H9 (cell line): ENCODE measurements around the gene PCDHGC5. TPM values are rescaled to one million over a fixed set of nuclear protein-coding genes. Genes with fewer than 3 reads are reported as not detected.
A peak's percentile ranks its signal among the peaks of the same experiment; 100 is the strongest.

Experiments used
- DNase-seq: peaks from one replicate; pipeline ENCODE4 v3.0.0-alpha.2; 2017
- H2AFZ ChIP-seq: one replicate; pipeline ENCODE4 v1.6.1; 2013; ENCODE audit warnings: mild to moderate bottlenecking, low read length, control low read depth, moderate library complexity
- H2AK5ac ChIP-seq: 2 replicates; pipeline ENCODE4 v1.6.1; 2013; ENCODE audit warnings: low read length, control low read depth, mixed read lengths; ENCODE audit not compliant: insufficient read length
- H2BK120ac ChIP-seq: one replicate; pipeline ENCODE4 v1.6.1; 2013; ENCODE audit warnings: low read depth, mild to moderate bottlenecking, low read length, control low read depth, inconsistent platforms; ENCODE audit not compliant: poor library complexity, severe bottlenecking
- H2BK12ac ChIP-seq: 2 replicates; pipeline ENCODE4 v1.6.1; 2013; ENCODE audit warnings: low read length, control low read depth, mixed read lengths, low read depth; ENCODE audit not compliant: insufficient read length
- H2BK15ac ChIP-seq: 2 replicates; pipeline ENCODE4 v1.6.1; 2013; ENCODE audit warnings: low read depth, low read length, control low read depth
- H2BK20ac ChIP-seq: one replicate; pipeline ENCODE4 v1.6.1; 2013; ENCODE audit warnings: low read depth, mild to moderate bottlenecking, low read length, control low read depth, inconsistent platforms; ENCODE audit not compliant: poor library complexity, severe bottlenecking
- H2BK5ac ChIP-seq: 2 replicates; pipeline ENCODE4 v1.6.1; 2013; ENCODE audit warnings: low read length, control low read depth, mixed read lengths; ENCODE audit not compliant: insufficient read length
- H3K14ac ChIP-seq: 2 replicates; pipeline ENCODE4 v1.6.1; 2013; ENCODE audit warnings: low read length, control low read depth; ENCODE audit not compliant: insufficient read depth
- H3K18ac ChIP-seq: 2 replicates; pipeline ENCODE4 v1.6.1; 2013; ENCODE audit warnings: low read depth, mild to moderate bottlenecking, mixed read lengths, low read length, control low read depth; ENCODE audit not compliant: insufficient read length
- H3K23ac ChIP-seq: 2 replicates; pipeline ENCODE4 v1.6.1; 2013; ENCODE audit warnings: low read length, control low read depth, mixed read lengths, low read depth; ENCODE audit not compliant: insufficient read length
- H3K23me2 ChIP-seq: 2 replicates; pipeline ENCODE4 v1.6.1; 2013; ENCODE audit warnings: low read depth, mild to moderate bottlenecking, mixed read lengths, low read length, control low read depth; ENCODE audit not compliant: insufficient read length, poor library complexity, severe bottlenecking
- H3K27ac ChIP-seq: 2 replicates; pipeline ENCODE4 v1.5.1; 2013; ENCODE audit warnings: low read length, control low read depth, mixed read lengths, low read depth; ENCODE audit not compliant: insufficient read length
- H3K27me3 ChIP-seq: 2 replicates; pipeline ENCODE4 v1.6.1; 2013; ENCODE audit warnings: low read length, control low read depth, inconsistent platforms; ENCODE audit not compliant: insufficient read depth
- H3K4ac ChIP-seq: 2 replicates; pipeline ENCODE4 v1.6.1; 2013; ENCODE audit warnings: low read depth, mild to moderate bottlenecking, control low read depth, inconsistent platforms, low read length, moderate library complexity
- H3K4me1 ChIP-seq: 2 replicates; pipeline ENCODE4 v1.6.1; 2013; ENCODE audit warnings: low read length, control low read depth, inconsistent platforms; ENCODE audit not compliant: insufficient read depth
- H3K4me2 ChIP-seq: 2 replicates; pipeline ENCODE4 v1.6.1; 2013; ENCODE audit warnings: low read length, control low read depth, mixed read lengths; ENCODE audit not compliant: insufficient read length, insufficient read depth
- H3K56ac ChIP-seq: 2 replicates; pipeline ENCODE4 v1.6.1; 2013; ENCODE audit warnings: low read depth, mild to moderate bottlenecking, mixed read lengths, low read length, control low read depth; ENCODE audit not compliant: insufficient read length
- H3K79me1 ChIP-seq: 2 replicates; pipeline ENCODE4 v1.6.1; 2013; ENCODE audit warnings: low read depth, mild to moderate bottlenecking, moderate library complexity, low read length, control low read depth, inconsistent platforms; ENCODE audit not compliant: insufficient read depth, poor library complexity, severe bottlenecking
- H3K79me2 ChIP-seq: 2 replicates; pipeline ENCODE4 v1.6.1; 2013; ENCODE audit warnings: low read length, control low read depth, inconsistent platforms; ENCODE audit not compliant: insufficient read depth
- H3K9ac ChIP-seq: 2 replicates; pipeline ENCODE4 v1.6.1; 2013; ENCODE audit warnings: low read length, control low read depth, mixed read lengths; ENCODE audit not compliant: insufficient read length; ENCODE audit errors: extremely low read depth
- H3K9me3 ChIP-seq: one replicate; pipeline ENCODE4 v1.6.1; 2013; ENCODE audit warnings: low read depth, low read length, inconsistent platforms; ENCODE audit not compliant: control insufficient read depth
- H3T11ph ChIP-seq: one replicate; pipeline ENCODE4 v1.6.1; 2013; ENCODE audit warnings: mild to moderate bottlenecking, low read length, control low read depth, inconsistent platforms
- H4K20me1 ChIP-seq: one replicate; pipeline ENCODE4 v1.6.1; 2013; ENCODE audit not compliant: control insufficient read depth, insufficient read length, insufficient read depth
- H4K5ac ChIP-seq: 2 replicates; pipeline ENCODE4 v1.6.1; 2013; ENCODE audit warnings: low read depth, mild to moderate bottlenecking, mixed read lengths, low read length, control low read depth; ENCODE audit not compliant: insufficient read length
- H4K8ac ChIP-seq: replicated peaks from 2 replicates; pipeline ENCODE4 v1.6.1; 2013; ENCODE audit warnings: low read length, control low read depth, mixed read lengths, low read depth; ENCODE audit not compliant: insufficient read length
- H4K91ac ChIP-seq: 2 replicates; pipeline ENCODE4 v1.6.1; 2013; ENCODE audit warnings: low read depth, mild to moderate bottlenecking, moderate library complexity, mixed read lengths, low read length, control low read depth; ENCODE audit not compliant: insufficient read length
- H3K27ac Mint-ChIP-seq, 3 experiments: 2 replicates in 2 of 3; 3 replicates in 1 of 3; pipeline ENCODE4 v1.8.0; 2020 to 2021; ENCODE audit warnings: mixed read lengths in 3 of 3, mild to moderate bottlenecking in 1 of 3, moderate library complexity in 1 of 3
- H3K27me3 Mint-ChIP-seq: 2 replicates; pipeline ENCODE4 v1.8.0; 2021; ENCODE audit warnings: low read depth, mild to moderate bottlenecking, moderate library complexity, mixed read lengths
- H3K36me3 Mint-ChIP-seq, 3 experiments: 2 replicates in 2 of 3; 3 replicates in 1 of 3; pipeline ENCODE4 v1.8.0; 2020 to 2021; ENCODE audit warnings: low read depth in 3 of 3, mixed read lengths in 3 of 3; ENCODE audit not compliant: insufficient read depth in 1 of 3
- H3K4me1 Mint-ChIP-seq, 2 experiments: 2 replicates each; pipeline ENCODE4 v1.8.0; 2020; ENCODE audit warnings: mixed read lengths in 2 of 2
- H3K4me3 Mint-ChIP-seq, 2 experiments: 2 replicates in 1 of 2; 3 replicates in 1 of 2; pipeline ENCODE4 v1.8.0; 2020 to 2021; ENCODE audit warnings: mild to moderate bottlenecking in 2 of 2, mixed read lengths in 2 of 2, moderate library complexity in 1 of 2
- H3K9me3 Mint-ChIP-seq, 2 experiments: 2 replicates in 1 of 2; 3 replicates in 1 of 2; pipeline ENCODE4 v1.8.0; 2020; ENCODE audit warnings: mild to moderate bottlenecking in 2 of 2, mixed read lengths in 2 of 2, moderate library complexity in 1 of 2
- CTCF ChIP-seq: fragments of 200-600 bp; sonication (generic); conservative IDR thresholded peaks from 3 replicates; pipeline ENCODE4 v1.8.0; 2021; ENCODE audit warnings: antibody characterized with exemption, mild to moderate bottlenecking
- WGBS: extraction: QIAGEN DNeasy Blood & Tissue Kit; methylation state at CpG from one replicate; pipeline ENCODE4 v1.1.7; 2013; ENCODE audit warnings: missing lambda C conversion rate, low lambda C conversion rate, mixed read lengths; ENCODE audit not compliant: insufficient read length; ENCODE audit errors: extremely low coverage; 5-methylcytosine and 5-hydroxymethylcytosine counted together
- total RNA-seq: library from RNA; stranded (reverse); gene quantifications from 2 replicates; pipeline ENCODE4 v1.2.1, GENCODE V29; 2021

The PCDHGC5 gene
- total RNA-seq, 1 experiment from 2014 or later, result 0.66 TPM

GRCh38 chr5:141524604-141525597, 36.0 kb downstream of the PCDHGC5 start:
- no CpG with 5 or more reads among the region's 12 CpGs for WGBS
- no peak overlapping the region for H4K8ac ChIP-seq
- H3K9ac ChIP-seq, result no peak overlapping the region
- H3K23me2 ChIP-seq, result no peaks in the 10 kb centered on the region
- TF ChIP-seq CTCF, result peak; percentile 100
- no peak overlapping the region for H3K4me2 ChIP-seq
- H3K79me1 ChIP-seq, result peaks cover 2% of the 10 kb centered on the region
- H2AFZ ChIP-seq, result no peak overlapping the region
- Mint-ChIP-seq H3K36me3 (peaks cover 39 to 77% (median 68%) of the 10 kb centered on the region in 3 experiments; a peak in 6 of 7 replicates), H3K27me3 (no peaks in the 10 kb centered on the region; the same call in 1 of the 2 replicates), H3K4me3 (no peak overlapping the region; a peak in 1 of 5 replicates), H3K4me1 (peaks cover 16 to 20% of the 10 kb centered on the region in 2 experiments), H3K9me3 (no peaks in the 10 kb centered on the region), H3K27ac (peak overlapping the region; percentile 72 to 97 (median 86); a peak in 6 of 7 replicates)
- H2BK120ac ChIP-seq, result no peak overlapping the region
- no peaks in the 10 kb centered on the region for H3K27me3 ChIP-seq
- no peak overlapping the region for H3K56ac ChIP-seq
- H3K9me3 ChIP-seq, result no peaks in the 10 kb centered on the region
- peak; percentile 98 for DNase-seq
- no peak overlapping the region for H3K4ac ChIP-seq
- no peaks in the 10 kb centered on the region for H4K20me1 ChIP-seq
- H3K27ac ChIP-seq, result no peak overlapping the region
- no peak overlapping the region for H3T11ph ChIP-seq
- no peaks in the 10 kb centered on the region; the same call in none of the 2 replicates for H3K4me1 ChIP-seq
- no peak overlapping the region for H3K14ac ChIP-seq
- H3K79me2 ChIP-seq, result no peaks in the 10 kb centered on the region
- H3K18ac ChIP-seq, result no peak overlapping the region
- no peak overlapping the region for H2BK12ac ChIP-seq
- no peak overlapping the region for H2BK15ac ChIP-seq
- no peak overlapping the region for H2BK20ac ChIP-seq
- no peak overlapping the region for H2AK5ac ChIP-seq
- no peak overlapping the region for H3K23ac ChIP-seq
- no peak overlapping the region for H4K5ac ChIP-seq
- H2BK5ac ChIP-seq, result no peak overlapping the region
- no peak overlapping the region for H4K91ac ChIP-seq
